Measurements from ENCODE around the gene RPL18.
"Not testable (repeated sequence)": the region's sequence is repeated elsewhere in the genome, so short reads cannot be mapped to it uniquely, and the experiment has no call there.

RPL18 gene

DNA sequence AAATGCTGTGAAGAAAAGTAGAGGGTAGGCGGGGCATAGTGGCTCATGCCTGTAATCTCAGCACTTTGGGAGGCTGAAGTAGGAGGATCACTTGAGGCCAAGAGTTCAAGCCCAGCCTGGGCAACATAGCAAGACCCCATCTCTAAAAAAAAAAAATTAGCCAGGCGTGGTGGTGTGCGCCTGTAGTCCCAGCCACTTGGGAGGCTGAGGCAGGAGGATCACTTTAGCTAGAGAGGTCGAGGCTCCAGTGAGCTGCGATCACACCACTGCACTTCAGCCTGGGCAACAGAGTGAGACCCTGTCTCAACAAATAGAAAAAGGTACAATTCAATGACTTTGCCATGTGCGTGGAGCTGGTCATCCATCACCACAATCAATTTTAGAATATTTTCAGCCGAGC lies 41.1 kb downstream of the RPL18 start:
- not testable (repeated sequence) for DNase-seq

DNA sequence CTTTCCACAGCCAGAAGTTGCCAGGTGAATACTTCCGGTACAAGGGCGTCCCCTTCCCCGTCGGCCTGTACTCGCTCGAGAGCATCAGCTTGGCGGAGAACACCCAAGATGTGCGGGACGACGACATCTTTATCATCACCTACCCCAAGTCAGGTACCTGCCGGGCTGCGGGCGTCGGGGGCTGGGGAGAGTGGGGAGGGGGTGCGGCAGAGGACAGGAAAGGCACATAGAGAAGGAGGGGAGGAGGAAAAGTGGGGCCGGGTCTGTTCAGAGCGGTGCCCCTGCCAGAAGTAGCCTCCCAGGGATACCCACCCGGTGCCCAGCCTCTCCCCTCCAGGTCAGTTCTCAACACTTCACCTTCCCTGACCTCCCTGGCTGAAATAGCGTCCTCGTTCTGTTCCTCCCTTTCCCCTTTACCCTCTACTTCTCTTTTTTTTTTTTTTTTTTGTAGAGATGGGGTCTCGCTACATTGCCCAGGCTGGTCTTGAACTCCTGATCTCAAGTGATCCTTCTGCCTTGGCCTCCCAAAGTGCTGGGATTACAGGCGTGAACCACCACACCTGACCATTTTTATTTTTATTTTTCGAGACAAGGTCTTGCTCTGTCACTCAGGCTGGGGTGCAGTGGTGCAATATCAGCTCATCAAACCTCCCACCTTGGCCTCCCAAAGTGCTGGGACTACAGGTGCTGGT lies 42.9 kb downstream of the RPL18 start:
- no peak for DNase-seq

DNA sequence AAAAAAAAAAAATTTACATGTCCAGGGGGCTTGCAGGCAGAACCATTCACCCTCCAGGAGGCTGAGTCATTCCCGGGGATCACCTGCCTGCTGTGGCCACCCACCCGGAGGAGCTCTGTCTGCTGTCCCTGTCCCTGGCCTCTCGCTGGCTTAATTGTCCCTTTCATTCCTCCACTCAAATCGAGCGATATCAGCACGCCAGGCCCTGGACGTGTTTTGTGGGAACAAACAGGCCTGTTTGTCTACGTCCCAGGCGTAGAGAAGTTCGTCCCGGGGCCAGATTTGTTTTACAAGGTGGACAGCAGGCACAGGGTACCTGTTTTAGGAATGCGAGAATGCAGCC lies 45.8 kb downstream of the RPL18 start:
- no peak for DNase-seq

GRCh38 chr19:48571378-48572162 lies 47.4 kb downstream of the RPL18 start:
- DNase-seq = no peak

GRCh38 chr19:48569814-48570213 lies 49.2 kb downstream of the RPL18 start:
- no peak for DNase-seq

DNA sequence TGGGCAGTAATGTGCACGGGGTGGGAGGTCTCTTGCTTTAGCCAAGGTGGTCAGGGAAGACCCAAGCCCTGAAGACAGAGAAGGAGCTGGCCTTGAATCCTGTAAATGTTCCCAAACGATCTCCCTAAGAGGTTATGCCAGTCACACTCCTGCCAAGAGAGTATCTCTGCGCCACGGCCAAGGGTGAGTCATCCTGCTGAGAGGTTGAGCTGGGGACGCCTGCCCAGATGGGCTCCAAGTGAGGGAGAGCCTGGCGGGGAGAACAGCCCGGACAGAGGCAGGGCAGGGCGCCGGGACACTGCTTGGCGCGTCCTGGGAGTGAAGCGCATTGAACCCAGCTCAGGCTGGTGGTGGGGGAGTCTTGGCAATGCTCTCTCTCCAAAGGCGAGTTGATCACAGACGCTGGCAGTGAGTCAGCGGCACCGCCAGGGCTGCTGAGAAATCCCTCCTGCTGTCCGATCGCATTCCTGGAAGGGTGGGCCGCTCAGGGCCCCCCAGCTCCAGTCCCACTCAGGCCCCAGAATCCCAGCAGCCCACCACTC lies 50.6 kb downstream of the RPL18 start:
- DNase-seq = no peak

All from inflammatory macrophage (primary cell).